ENCODE results near the gene CCDC89.

CCDC89 gene

GRCh38 chr11:85685820-85686459, at the start of gene CCDC89:
Gene CCDC89, minus strand, starts transcription at chr11:85686195. Its CDS starts 65 bp downstream, at chr11:85686130.
- DNase-seq, result peak; percentile 99

DNA sequence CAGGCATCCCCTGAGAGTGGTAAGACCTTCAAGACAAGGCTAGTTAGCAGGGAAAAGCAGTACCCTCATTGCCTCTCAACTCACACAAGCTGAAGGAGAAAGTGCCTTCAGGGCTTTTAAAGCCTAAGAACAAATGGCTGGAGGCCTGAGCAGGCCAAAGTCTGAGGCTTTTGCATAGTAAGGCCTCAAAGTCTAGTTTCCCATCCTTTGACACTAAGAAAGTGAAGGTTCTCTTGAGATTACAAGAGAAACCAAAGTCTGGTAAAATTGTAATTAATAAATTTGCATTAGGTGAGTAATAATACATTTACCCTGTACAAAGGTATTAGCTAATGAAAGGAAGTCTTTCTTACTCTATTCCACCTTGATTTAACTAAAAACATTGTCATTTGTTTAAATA, 47.0 kb upstream of the CCDC89 start:
- DNase-seq, result no peak

DNA sequence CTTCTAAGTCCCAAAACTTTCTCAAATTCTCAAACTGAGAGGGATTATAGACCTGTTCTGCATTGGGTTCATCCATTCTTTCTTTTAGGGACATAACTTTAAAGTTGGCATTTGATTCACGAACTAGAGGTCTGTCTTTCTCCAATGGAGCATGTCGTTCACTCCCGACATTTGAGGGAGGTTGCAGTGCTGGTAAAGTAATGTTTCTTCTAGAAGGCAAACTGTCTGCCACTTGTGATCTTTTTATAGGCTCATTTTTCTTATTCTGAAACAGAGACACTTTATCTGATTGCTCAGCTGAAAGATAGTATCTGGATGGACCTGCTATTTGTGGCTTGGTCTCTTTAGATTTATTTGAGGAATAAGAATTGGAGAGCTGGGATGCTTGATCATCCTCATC, 40.4 kb upstream of the CCDC89 start:
- no peak for DNase-seq

DNA sequence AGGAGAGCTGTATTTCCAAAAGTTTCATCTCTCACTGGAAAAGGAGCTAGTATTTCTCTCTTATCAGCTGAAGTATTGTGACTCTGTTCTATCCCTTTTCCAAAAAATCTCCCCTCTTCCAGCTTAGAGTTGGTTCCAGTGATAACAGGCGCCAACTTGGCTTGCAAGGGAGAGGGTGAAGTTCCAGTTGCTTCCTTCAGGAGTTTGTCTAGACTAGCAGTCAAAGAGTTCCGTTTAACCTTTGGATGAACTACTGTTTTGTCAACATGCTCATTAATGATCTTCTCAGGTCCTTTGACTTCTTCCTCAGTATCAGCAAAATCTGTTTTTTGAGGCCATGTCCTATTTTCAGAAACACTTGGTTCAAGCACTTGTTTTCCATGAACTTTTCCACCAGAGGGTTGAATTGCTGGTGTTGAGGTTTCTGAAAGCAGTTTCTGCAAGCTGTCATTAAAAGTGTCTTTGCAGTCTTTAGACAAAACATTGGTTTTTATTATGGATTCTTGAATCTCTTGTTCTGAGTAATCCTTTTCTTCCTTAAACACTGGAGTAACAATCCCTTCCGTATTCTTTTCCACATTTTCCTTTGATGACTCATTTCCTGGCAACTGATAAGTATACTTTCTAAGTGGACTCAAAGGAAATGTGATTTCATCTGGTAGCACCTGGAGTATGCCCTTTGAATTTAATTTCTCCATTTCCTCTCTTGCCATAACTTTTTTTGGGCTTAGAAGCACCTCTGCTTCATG, 39.7 kb upstream of the CCDC89 start:
- peak; percentile 82 for DNase-seq

DNA sequence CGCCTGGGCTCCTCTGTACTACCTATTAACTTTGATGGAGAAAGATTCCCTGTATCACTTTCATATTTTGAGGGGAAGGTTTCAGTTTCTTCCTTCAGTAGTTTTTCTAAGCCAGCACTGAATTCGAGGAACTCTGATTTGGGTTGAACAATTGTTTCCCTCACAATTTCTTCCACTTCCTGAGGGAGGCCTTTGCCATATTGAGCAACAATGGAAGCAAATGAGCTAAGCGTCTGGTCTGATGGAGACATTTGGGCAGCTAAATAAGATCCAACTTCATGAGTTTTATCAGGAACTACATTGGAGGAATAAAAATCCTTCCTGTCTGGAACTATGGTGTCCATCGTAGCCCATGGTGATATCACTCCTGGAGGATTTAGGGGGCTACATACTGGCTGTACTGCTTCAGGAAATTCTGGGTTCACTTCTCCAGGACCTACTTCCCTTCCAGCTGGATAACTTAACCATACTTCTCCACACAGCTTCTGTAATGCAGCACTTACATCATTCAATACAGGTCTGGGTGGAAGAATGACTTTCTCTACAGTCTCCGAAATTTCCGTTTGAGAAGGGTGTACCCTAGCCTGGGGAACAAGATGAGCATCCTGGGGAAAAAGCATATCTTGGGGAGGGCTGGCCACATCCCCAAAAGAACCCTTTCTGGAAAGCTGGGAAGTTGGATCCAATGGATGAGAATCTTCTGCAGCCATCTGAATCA, 38.9 kb upstream of the CCDC89 start:
- no peak for DNase-seq

DNA sequence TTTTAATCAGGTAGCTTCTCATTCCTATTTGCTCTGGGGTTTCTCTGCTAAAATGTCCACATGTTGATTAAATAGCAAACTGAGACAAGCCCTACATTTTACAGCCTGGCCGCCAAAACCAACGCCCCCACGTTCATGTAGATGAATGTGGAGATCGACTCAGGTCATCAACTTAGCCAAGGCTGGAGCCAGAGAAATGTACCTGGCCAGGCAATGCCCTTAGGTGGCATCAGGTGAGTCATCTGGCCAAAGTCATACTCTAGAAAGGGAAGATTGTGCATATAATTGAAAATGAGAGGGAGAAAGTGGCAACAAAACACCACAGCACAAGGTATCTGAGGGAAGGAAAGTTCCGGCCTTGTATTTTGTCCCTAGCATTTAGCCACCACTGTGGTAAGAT, 37.1 kb upstream of the CCDC89 start:
- no peak for DNase-seq

DNA sequence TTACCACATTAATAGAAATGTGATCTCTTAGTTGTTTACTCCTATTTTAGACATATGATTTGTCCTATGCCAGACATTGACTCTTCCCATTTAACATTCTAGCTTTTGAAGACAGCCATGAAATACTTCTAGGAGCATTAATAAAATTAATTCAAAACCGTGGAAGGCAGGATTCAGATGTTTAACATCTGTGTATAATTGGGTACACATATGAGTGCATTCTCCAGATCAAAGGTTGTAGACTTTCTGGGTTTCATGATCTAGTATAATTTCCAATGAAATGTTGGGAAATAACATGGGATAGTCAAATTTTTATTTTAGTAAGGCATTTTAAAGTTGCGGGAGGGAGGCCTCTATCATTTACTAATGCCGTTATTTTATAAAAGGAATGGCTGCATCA, 35.2 kb upstream of the CCDC89 start:
- DNase-seq, result no peak

- peak; percentile 73 for DNase-seq
These were observed 33.2 kb upstream of the CCDC89 start for GRCh38 chr11:85718991-85719807.

GRCh38 chr11:85718126-85718943, 32.3 kb upstream of the CCDC89 start:
- no peak for DNase-seq

DNA sequence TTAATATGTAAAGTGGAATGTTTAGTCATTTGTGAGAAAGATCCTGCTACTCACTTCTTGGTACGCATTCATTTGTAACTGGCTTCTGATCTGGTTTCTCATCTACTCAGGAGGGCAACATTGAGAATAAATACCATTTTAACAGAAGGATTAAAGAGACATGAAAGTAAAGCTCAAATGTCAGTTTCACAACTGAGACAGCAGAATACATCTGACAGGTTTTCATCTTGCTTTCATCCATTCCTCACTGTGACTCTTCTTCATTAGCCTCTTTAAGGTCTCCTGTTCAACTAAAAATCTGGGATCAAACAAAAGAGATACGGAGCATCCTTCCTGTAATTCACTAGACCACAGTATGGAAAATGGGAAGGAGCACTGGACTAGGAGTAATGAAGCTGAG, 31.4 kb upstream of the CCDC89 start:
- no peak for DNase-seq

DNA sequence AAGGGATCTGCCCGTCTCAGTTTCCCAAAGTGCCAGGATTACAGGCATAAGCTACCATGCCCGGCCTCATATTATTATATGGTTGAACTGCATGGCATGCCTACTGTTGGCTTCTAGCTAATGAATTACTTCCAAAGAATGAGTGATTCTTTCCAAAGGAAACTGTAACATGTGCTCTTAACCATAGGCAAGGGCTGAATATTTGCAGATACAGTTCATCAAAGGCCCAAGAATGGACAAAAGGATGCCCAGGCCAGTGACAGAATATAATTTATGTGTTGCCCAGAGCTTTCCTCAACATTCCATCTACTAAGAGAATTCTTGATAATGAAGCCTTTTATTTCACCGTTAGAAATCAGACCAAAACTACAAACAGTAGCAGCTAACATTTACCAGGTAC, 27.0 kb upstream of the CCDC89 start:
- DNase-seq, result no peak

DNA sequence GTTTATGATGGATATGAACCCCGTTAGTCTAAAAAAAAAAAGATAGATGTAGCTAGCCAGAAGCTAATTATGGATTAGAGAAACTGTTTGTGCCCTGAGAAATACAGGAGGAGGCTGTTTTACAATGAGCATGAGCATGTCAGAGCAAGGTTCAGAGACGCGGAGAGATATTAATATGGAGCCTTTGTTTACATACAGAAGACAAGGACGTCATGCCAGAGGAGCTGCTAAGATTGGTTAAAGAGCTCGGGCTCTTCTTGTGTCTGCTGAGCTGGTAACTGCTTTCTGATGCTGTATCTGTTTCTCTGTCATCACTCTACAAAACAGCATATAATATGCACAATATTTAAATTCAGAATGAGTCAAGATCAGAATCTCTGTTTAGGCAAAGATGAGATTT, 24.9 kb upstream of the CCDC89 start:
- no peak for DNase-seq

DNA sequence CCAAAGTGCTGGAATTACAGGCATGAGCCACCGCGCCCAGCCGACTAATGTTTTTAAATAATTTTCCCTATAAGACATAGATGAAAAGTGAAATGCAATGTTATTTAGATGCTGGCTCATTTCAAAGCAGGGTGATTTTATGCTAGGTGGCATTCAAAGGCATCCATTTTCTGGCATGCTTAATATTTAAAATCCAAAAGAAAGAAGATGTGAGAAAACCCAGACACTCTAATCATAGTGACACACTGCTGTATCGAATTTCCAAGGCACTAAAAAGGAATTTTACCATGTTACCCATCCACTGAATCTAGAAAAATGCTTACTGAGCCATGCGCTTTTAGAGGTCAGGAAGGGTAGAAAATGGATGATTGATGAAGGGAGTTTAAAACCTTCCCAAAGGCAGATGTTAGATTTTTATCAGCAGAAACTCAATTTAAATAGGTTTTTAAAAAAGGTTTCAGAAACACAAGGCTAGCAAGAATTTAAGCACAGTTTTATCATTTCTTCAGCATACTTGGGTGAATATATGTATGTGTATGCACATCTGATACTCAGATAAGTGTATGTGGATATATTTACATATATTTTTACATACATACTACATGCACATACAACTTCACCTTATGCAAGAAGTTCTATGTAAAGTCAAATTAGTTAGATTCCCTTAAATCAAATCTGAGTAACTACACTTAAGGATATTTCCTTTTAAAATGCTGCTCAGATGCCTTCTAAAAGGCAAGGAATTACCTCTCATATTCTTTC, 24.1 kb upstream of the CCDC89 start:
- DNase-seq, result no peak

GRCh38 chr11:85705800-85706199, 19.8 kb upstream of the CCDC89 start:
- no peak for DNase-seq

DNA sequence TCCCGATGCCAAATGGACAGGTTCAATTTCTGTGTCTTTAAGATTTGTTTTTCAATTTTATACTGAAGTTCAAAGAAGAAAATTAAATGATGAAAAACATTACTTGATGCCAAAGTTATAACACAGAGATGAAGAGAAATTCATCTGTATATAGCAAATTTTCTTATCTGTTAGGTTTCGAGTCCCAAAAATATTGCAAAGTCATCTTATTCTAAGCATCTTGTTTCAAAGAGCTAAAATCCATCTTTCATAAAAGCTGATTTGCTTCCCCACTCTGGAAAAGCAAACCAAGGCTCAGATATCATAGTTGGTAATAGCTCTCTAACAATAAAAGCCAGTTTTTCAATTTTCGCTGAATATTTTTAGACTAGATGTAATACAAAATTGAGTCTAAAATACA, 19.0 kb upstream of the CCDC89 start:
- no peak for DNase-seq

- DNase-seq, result no peak
These were observed 14.2 kb upstream of the CCDC89 start for GRCh38 chr11:85699957-85700741.

DNA sequence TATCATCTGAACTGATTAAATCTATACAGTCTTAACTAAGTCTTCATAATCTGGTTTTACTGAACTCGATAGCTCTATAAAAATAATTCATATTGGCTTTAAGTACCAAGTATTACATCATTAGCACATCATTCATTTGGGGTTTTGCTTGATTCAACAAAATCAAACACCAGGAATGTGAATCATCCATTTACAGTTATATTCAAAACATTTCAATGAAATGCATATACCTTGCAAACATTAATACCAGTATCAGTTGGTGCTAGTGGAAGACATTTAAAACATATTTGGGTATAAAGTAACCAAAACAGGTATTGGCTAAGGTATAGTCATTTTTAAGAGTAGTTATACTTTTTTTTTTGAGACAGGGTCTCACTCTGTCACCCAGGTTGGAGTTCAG, 12.2 kb upstream of the CCDC89 start:
- DNase-seq, result no peak

DNA sequence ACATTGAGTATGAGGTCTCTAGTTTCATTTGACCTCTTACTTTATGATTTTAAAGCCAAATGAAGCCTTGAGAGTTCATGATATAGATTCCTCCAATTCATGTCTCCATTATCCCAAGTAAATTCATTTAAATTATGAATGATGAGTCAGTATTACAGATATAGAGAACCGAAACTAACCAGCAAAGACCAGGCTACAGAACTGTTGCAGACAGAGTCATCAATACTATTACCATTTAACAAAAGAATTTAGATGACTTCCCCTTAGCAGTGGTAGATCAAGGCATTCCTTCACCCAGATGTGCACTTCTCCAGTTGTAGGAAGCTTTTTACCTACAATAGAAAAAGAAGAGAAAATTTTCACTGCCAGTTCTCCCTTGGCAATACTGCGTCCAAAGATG, 11.8 kb upstream of the CCDC89 start:
- no peak for DNase-seq

DNA sequence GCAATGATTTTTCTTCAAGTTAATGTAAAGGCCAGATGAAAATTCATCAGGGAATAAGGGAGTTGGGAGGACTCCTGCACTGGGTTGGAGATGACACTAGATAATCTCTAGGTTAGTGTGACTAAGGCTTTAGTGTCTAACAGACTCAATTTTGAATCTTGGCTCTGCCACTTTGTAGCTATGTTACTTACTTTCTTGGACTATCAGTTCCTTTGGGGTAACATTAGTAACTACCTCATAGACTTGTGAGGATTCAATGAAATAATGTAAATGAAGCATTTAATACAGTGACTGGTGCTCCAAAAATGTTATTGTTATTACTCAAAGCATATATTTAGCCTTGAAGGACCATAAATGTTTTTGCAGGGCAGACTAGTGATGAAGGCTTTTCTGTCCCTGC, 9.6 kb upstream of the CCDC89 start:
- DNase-seq, result no peak

DNA sequence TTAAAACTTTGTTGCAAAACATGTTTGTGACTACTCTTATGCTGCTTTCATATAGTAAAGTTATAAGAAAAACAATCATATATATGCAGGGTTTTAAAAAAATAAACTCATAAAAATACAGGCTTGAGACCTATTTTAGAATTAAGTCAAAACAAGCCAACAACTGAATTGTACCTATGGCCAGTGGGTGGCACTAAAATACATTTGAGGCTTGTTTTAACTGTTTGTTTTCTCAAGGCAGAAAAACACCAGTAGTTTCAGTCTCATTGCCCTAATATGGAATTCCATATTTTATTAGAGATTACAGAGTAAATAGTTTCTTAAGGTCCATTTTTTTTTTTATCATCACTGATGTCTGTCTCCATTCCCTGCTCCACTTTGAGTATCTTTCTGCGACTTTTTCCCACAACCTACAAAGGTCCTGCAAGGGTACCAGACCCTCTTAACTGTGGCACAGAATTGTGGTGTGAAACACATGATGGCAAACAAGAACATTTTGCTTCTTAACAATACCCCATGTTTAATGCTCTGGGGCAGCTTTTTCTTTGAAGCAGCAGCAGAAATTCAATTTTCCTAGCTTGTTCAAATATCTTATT, 8.5 kb upstream of the CCDC89 start:
- DNase-seq, result peak; percentile 85
